Stomach (tissue), 9 donors: Measurements from ENCODE around the gene NIPAL3. TPM values are rescaled to one million over a fixed set of nuclear protein-coding genes. Genes with fewer than 3 reads are reported as not detected.

ENCODE experiments used
- DNase-seq, 2 donors: peaks; one replicate each; pipeline versions ENCODE4 v3.0.0 to v3.0.0-alpha.2; 2013 to 2019
- H3K27ac ChIP-seq, 5 donors: fragments of 200-600 bp in 4 of 5; sonication (generic) in 4 of 5; one replicate each; pipeline ENCODE4 v1.5.1; 2013 to 2019; ENCODE audit warnings: mild to moderate bottlenecking in 1 of 5, moderate library complexity in 1 of 5
- H3K27me3 ChIP-seq, 3 donors: fragments of 200-600 bp; sonication (generic); one replicate each; pipeline ENCODE4 v1.5.1; 2017 to 2019; ENCODE audit warnings: mixed run types in 1 of 3
- H3K36me3 ChIP-seq, 4 donors: fragments of 200-600 bp; sonication (generic); 1 replicate in 3 of 4; 2 replicates in 1 of 4; pipeline ENCODE4 v1.5.1; 2016 to 2019
- H3K4me1 ChIP-seq, 4 donors: fragments of 200-600 bp; sonication (generic); one replicate each; pipeline ENCODE4 v1.5.1; 2016 to 2019
- H3K4me3 ChIP-seq, 4 donors: fragments of 200-600 bp; sonication (generic) in 3 of 4; one replicate each; pipeline ENCODE4 v1.5.1; 2016 to 2019; ENCODE audit warnings: mild to moderate bottlenecking in 1 of 4
- H3K9me3 ChIP-seq, 4 donors: fragments of 200-600 bp; sonication (generic); one replicate each; pipeline ENCODE4 v1.5.1; 2016 to 2019
- EP300 ChIP-seq: sonication (generic); formaldehyde crosslinking; IDR thresholded peaks from one replicate; pipeline ENCODE4 v1.6.1; 2017; ENCODE audit warnings: antibody characterized with exemption
- POLR2A ChIP-seq, 4 donors: fragments of 450-650 bp; IDR thresholded peaks; one replicate each; pipeline ENCODE4 v1.6.1; 2016; ENCODE audit warnings: antibody characterized with exemption in 4 of 4, control low read depth in 2 of 4, mild to moderate bottlenecking in 1 of 4, moderate library complexity in 1 of 4
- POLR2AphosphoS5 ChIP-seq, 3 donors: sonication (generic); formaldehyde crosslinking; IDR thresholded peaks; one replicate each; pipeline ENCODE4 v1.6.1; 2016; ENCODE audit warnings: antibody characterized with exemption in 3 of 3
- WGBS, 5 donors: extraction: QIAGEN DNeasy Blood & Tissue Kit in 3 of 5; methylation state at CpG; one replicate each; pipeline versions ENCODE4 v1.1.5 to v1.1.7; 2013 to 2018; 5-methylcytosine and 5-hydroxymethylcytosine counted together
- intact Hi-C: fragments of 100-400 bp; cut with DNase I; formaldehyde crosslinking; loops from one replicate; pipeline ENCODE4 v1.15.1; 2023; ENCODE audit warnings: low total_unique reads
- polyA plus RNA-seq, 3 donors: library from polyadenylated mRNA; stranded (reverse); fragments of 200-250 nt; gene quantifications; one replicate each; pipeline ENCODE4 v1.2.3, GENCODE V29; 2013
- total RNA-seq, 5 donors: library from RNA; depleted of rRNA; stranded (reverse); fragments of >200 nt; gene quantifications; one replicate each; pipeline versions ENCODE4 v1.1.0 to v1.2.3, GENCODE V29; 2014 to 2016
- TF ChIP-seq, protein P1 (sequence below), 7 experiments: fragments of 450-650 bp in 4 of 7; fragments of 200-600 bp in 3 of 7; sonication (generic) in 3 of 7; IDR thresholded peaks; one replicate each; pipeline ENCODE4 v1.5.1; 2016 to 2019; ENCODE audit warnings: antibody characterized with exemption in 7 of 7, control low read depth in 2 of 7, mild to moderate bottlenecking in 1 of 7
- donor health status: healthy with polysubstance abuse.
- donor health status: Bipolar disorder and iron deficiency.
- donor health status: healthy.

Gene NIPAL3
- total and polyA plus RNA-seq, 8 donors: 3.2 to 122 (median 19.1) TPM

GRCh38 chr1:24475700-24476099 lies 60.1 kb downstream of the NIPAL3 start:
- no peak for DNase-seq
- Histone ChIP-seq H3K9me3 (no peaks in the 10 kb centered on the region), H3K36me3 (no peaks in the 10 kb centered on the region), H3K27me3 (no peaks in the 10 kb centered on the region), H3K4me3 (no peak overlapping the region), H3K27ac (no peak overlapping the region), H3K4me1 (no peaks in the 10 kb centered on the region)
- intact Hi-C loops: no loop called here
- TF ChIP-seq POLR2A (IDR thresholded peaks at IDR 0.05) (no peak), POLR2AphosphoS5 (IDR thresholded peaks at IDR 0.05) (no peak), EP300 (no peak)
- TF ChIP-seq, protein P1, sequence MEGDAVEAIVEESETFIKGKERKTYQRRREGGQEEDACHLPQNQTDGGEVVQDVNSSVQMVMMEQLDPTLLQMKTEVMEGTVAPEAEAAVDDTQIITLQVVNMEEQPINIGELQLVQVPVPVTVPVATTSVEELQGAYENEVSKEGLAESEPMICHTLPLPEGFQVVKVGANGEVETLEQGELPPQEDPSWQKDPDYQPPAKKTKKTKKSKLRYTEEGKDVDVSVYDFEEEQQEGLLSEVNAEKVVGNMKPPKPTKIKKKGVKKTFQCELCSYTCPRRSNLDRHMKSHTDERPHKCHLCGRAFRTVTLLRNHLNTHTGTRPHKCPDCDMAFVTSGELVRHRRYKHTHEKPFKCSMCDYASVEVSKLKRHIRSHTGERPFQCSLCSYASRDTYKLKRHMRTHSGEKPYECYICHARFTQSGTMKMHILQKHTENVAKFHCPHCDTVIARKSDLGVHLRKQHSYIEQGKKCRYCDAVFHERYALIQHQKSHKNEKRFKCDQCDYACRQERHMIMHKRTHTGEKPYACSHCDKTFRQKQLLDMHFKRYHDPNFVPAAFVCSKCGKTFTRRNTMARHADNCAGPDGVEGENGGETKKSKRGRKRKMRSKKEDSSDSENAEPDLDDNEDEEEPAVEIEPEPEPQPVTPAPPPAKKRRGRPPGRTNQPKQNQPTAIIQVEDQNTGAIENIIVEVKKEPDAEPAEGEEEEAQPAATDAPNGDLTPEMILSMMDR (IDR thresholded peaks at IDR 0.05): no peak
- 79 to 86% (median 83%) methylated on average over 4 of the region's 4 CpGs for WGBS, 5 donors

GRCh38 chr1:24476571-24476970 lies 61.0 kb downstream of the NIPAL3 start:
- intact Hi-C loops: no loop called here
- no peaks in the 10 kb centered on the region for H3K36me3 ChIP-seq
- no peak overlapping the region for H3K27ac ChIP-seq
- no peak for DNase-seq
- whole genome bisulfite sequencing, 5 donors: 23 to 44% (median 28%) methylated on average over 2 of the region's 2 CpGs
- no peaks in the 10 kb centered on the region for H3K4me1 ChIP-seq
- H3K9me3 ChIP-seq: no peaks in the 10 kb centered on the region
- no peaks in the 10 kb centered on the region for H3K27me3 ChIP-seq
- no peak overlapping the region for H3K4me3 ChIP-seq
- TF ChIP-seq, protein P1 (IDR thresholded peaks at IDR 0.05): no peak
- TF ChIP-seq EP300 (no peak), POLR2A (IDR thresholded peaks at IDR 0.05) (no peak), POLR2AphosphoS5 (IDR thresholded peaks at IDR 0.05) (no peak)

DNA sequence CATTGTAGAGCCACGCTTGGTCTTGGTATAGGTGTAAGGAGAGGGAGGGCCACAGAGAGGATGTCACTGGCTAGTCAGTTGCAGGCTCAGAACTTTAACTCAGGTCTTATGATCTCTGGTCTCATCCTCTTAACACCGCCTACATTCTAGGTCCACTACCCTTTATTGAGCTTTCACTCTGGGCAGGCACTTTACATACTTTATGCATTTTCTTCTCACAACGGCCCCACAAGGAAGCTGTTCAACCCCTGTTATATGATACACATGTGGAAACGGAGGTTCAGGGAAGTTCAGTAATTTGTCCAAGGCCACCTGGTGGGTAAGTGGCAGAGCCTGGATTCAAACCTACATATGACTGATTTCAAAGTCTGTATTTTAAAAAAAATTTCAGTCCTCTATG lies 61.7 kb downstream of the NIPAL3 start:
- no peak overlapping the region for H3K27ac ChIP-seq
- no peak overlapping the region for H3K4me3 ChIP-seq
- no peaks in the 10 kb centered on the region for H3K36me3 ChIP-seq
- H3K4me1 ChIP-seq: no peaks in the 10 kb centered on the region
- no peaks in the 10 kb centered on the region for H3K9me3 ChIP-seq
- no peaks in the 10 kb centered on the region for H3K27me3 ChIP-seq
- intact Hi-C loops: no loop called here
- no peak for TF ChIP-seq POLR2A (IDR thresholded peaks at IDR 0.05)
- TF ChIP-seq POLR2AphosphoS5 (IDR thresholded peaks at IDR 0.05): no peak
- TF ChIP-seq EP300: no peak
- TF ChIP-seq, protein P1 (IDR thresholded peaks at IDR 0.05): no peak
- 81 to 91% (median 89%) methylated on average over 4 of the region's 4 CpGs for WGBS, 5 donors
- no peak for DNase-seq

DNA sequence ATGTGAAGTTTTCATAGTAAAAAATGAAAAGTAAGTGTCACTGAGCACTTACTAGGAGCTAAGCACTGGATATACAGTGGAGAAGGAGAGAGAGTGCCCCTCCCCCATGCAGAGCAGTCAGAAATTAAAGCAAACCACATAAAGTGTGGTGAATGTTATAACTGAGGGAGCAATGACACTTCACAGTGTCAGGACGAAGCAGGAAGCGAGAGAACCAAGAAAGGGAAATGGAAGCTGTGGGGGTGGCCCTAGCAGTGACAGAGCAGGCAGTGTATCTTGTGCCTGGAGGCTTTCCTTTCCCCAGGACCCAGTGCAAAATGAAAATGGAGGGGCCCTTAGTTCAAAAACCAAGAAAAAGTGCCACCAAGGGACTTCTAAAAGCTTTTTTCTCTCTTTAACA lies 65.5 kb downstream of the NIPAL3 start:
- Histone ChIP-seq H3K4me3 (no peak overlapping the region), H3K9me3 (no peaks in the 10 kb centered on the region), H3K27ac (peak overlapping the region in 1 of 5 donors; percentile 35), H3K36me3 (no peaks in the 10 kb centered on the region), H3K27me3 (no peaks in the 10 kb centered on the region), H3K4me1 (no peaks in the 10 kb centered on the region)
- WGBS, 5 donors: 39 to 73% (median 65%) methylated on average over 2 of the region's 2 CpGs
- peak in 1 of 2 donors; percentile 63 for DNase-seq
- TF ChIP-seq EP300 (no peak), POLR2A (IDR thresholded peaks at IDR 0.05) (no peak)
- intact Hi-C loops: no loop called here

GRCh38 chr1:24481843-24482610 lies 66.4 kb downstream of the NIPAL3 start:
- peak overlapping the region in 1 of 5 donors; percentile 35 for H3K27ac ChIP-seq
- no peaks in the 10 kb centered on the region for H3K36me3 ChIP-seq
- TF ChIP-seq POLR2A (IDR thresholded peaks at IDR 0.05) (no peak), POLR2AphosphoS5 (IDR thresholded peaks at IDR 0.05) (no peak), EP300 (no peak)
- TF ChIP-seq, protein P1 (IDR thresholded peaks at IDR 0.05): no peak
- H3K4me3 ChIP-seq: no peak overlapping the region
- H3K9me3 ChIP-seq: no peaks in the 10 kb centered on the region
- DNase-seq: no peak
- WGBS, 5 donors: 84 to 90% (median 89%) methylated on average over 16 of the region's 16 CpGs
- no peaks in the 10 kb centered on the region for H3K4me1 ChIP-seq
- intact Hi-C loops: no loop called here
- H3K27me3 ChIP-seq: no peaks in the 10 kb centered on the region
